ENCODE measurements around the gene TSPAN8.

- TF ChIP-seq CTCF (IDR thresholded peaks at IDR 0.05), result no peak
- TF ChIP-seq POLR2A (IDR thresholded peaks at IDR 0.05), result no peak
Measured at GRCh38 chr12:71152851-71153250, 4.9 kb downstream of the TSPAN8 start.

All from lower leg skin (tissue), 3 donors.